DOHH2 (cell line): Measurements from ENCODE around the gene TTC8.

Source experiments
- CTCF ChIP-seq: fragments of 200-600 bp; sonication (generic); IDR thresholded peaks from one replicate; pipeline ENCODE4 v1.5.1; 2014; ENCODE audit warnings: antibody characterized with exemption, mild to moderate bottlenecking, low read depth, low read length; ENCODE audit not compliant: poor library complexity, severe bottlenecking
- EZH2phosphoT487 ChIP-seq: fragments of 200-600 bp; sonication (generic); IDR thresholded peaks from 2 replicates; pipeline ENCODE4 v1.6.1; 2017; ENCODE audit warnings: borderline replicate concordance, mild to moderate bottlenecking, antibody characterized with exemption, low read length, moderate library complexity, mixed read lengths

- TF ChIP-seq CTCF = no peak
- no peak for TF ChIP-seq EZH2phosphoT487
Measured at GRCh38 chr14:88824314-88825077, at the start of gene TTC8.
